Skeletal muscle tissue (tissue), 4 donors: Measurements from ENCODE around the gene DCAF17. TPM values are rescaled to one million over a fixed set of nuclear protein-coding genes. Genes with fewer than 3 reads are reported as not detected.

Experiments
- H3K27ac ChIP-seq: one replicate; pipeline ENCODE4 v1.7.0; 2013; ENCODE audit warnings: mild to moderate bottlenecking, low read depth, low read length, inconsistent platforms
- H3K27me3 ChIP-seq, 3 donors: one replicate each; pipeline ENCODE4 v1.7.0; 2013; ENCODE audit warnings: low read length in 3 of 3; ENCODE audit not compliant: control insufficient read depth in 3 of 3, insufficient read depth in 3 of 3
- H3K36me3 ChIP-seq, 3 donors: one replicate each; pipeline ENCODE4 v1.7.0; 2013; ENCODE audit warnings: low read length in 3 of 3; ENCODE audit not compliant: control insufficient read depth in 3 of 3, insufficient read depth in 3 of 3
- H3K4me1 ChIP-seq, 3 donors: one replicate each; pipeline ENCODE4 v1.7.0; 2013; ENCODE audit warnings: low read length in 3 of 3, mild to moderate bottlenecking in 3 of 3; ENCODE audit not compliant: control insufficient read depth in 3 of 3, insufficient read depth in 3 of 3
- H3K4me3 ChIP-seq, 3 donors: one replicate each; pipeline ENCODE4 v1.7.0; 2013; ENCODE audit warnings: low read length in 3 of 3
- H3K9ac ChIP-seq, 3 donors: one replicate each; pipeline ENCODE4 v1.7.0; 2013; ENCODE audit warnings: low read length in 3 of 3, mild to moderate bottlenecking in 3 of 3, moderate library complexity in 2 of 3, low read depth in 1 of 3
- H3K9me3 ChIP-seq, 3 donors: one replicate each; pipeline ENCODE4 v1.7.0; 2013; ENCODE audit warnings: low read length in 3 of 3; ENCODE audit not compliant: control insufficient read depth in 3 of 3
- total RNA-seq: library from RNA; depleted of rRNA; stranded (reverse); fragments of >200 nt; gene quantifications from one replicate; pipeline ENCODE4 v1.2.3, GENCODE V29; 2014
- donor health status: Osteomylitis.

The DCAF17 gene
- total RNA-seq, 1 donor from 2014 or later, result 20.4 TPM

GRCh38 chr2:171399292-171399691 lies 34.7 kb upstream of the DCAF17 start:
- H3K4me1 ChIP-seq, result no peaks in the 10 kb centered on the region
- no peak overlapping the region for H3K27ac ChIP-seq
- H3K9ac ChIP-seq, result no peak overlapping the region
- H3K9me3 ChIP-seq, result no peaks in the 10 kb centered on the region
- H3K4me3 ChIP-seq, result no peak overlapping the region
- H3K27me3 ChIP-seq, result no peaks in the 10 kb centered on the region
- no peaks in the 10 kb centered on the region for H3K36me3 ChIP-seq

DNA sequence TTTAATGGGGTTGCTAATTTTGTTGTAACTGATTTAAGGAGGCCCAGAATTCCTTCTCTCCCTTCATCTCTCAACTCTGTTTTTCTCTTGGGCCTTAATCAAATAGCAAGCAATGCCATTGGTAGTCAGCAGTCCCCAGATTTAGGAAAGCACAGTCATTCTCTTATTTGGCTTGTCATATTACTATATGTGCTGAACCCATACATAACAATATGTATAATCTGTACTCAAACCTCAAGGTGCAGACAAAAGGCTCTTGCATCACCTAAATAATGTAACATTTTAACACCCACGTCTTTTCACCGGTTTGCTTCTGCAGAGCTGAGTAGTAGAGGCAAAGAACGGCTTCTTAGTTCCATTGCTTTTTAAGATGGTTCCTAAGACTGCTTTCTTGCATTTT lies 33.6 kb upstream of the DCAF17 start:
- H3K36me3 ChIP-seq, result no peaks in the 10 kb centered on the region
- no peaks in the 10 kb centered on the region for H3K4me1 ChIP-seq
- H3K9me3 ChIP-seq, result no peaks in the 10 kb centered on the region
- H3K27me3 ChIP-seq, result no peaks in the 10 kb centered on the region
- H3K4me3 ChIP-seq, result no peak overlapping the region
- no peak overlapping the region for H3K9ac ChIP-seq
- H3K27ac ChIP-seq, result no peak overlapping the region

DNA sequence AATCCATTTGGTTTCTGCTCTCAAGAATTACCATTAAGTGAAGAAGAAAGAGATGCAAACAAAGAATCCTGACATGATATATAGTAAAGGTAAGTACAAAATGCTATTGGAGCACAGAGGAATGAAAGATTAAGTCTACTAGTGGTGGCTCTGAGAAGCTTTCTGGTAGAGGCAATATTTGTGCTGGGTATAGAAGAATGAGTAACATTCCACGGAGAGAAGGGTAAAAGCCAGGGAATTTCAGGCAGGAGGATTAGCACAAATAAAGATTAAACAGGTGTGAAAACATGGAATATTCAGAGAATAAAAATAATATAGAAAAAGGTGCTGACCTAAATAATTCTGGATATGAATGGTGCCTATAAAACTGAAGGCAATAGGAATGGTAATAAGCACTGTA lies 32.1 kb upstream of the DCAF17 start:
- Histone ChIP-seq H3K9me3 (no peaks in the 10 kb centered on the region), H3K36me3 (no peaks in the 10 kb centered on the region), H3K9ac (no peak overlapping the region), H3K27ac (no peak overlapping the region), H3K27me3 (no peaks in the 10 kb centered on the region), H3K4me3 (no peak overlapping the region), H3K4me1 (no peaks in the 10 kb centered on the region)

- Histone ChIP-seq H3K9me3 (no peaks in the 10 kb centered on the region), H3K27ac (no peak overlapping the region), H3K4me1 (no peaks in the 10 kb centered on the region), H3K27me3 (no peaks in the 10 kb centered on the region), H3K36me3 (no peaks in the 10 kb centered on the region), H3K9ac (no peak overlapping the region), H3K4me3 (no peak overlapping the region)
Measured at GRCh38 chr2:171402906-171403580, 31.0 kb upstream of the DCAF17 start.

GRCh38 chr2:171404261-171404660 lies 29.8 kb upstream of the DCAF17 start:
- Histone ChIP-seq H3K4me1 (no peaks in the 10 kb centered on the region), H3K9ac (no peak overlapping the region), H3K9me3 (no peaks in the 10 kb centered on the region), H3K36me3 (no peaks in the 10 kb centered on the region), H3K4me3 (no peak overlapping the region), H3K27ac (no peak overlapping the region), H3K27me3 (no peaks in the 10 kb centered on the region)

GRCh38 chr2:171404719-171405118 lies 29.3 kb upstream of the DCAF17 start:
- Histone ChIP-seq H3K36me3 (no peaks in the 10 kb centered on the region), H3K4me1 (no peaks in the 10 kb centered on the region), H3K27ac (no peak overlapping the region), H3K9me3 (no peaks in the 10 kb centered on the region), H3K27me3 (no peaks in the 10 kb centered on the region), H3K9ac (no peak overlapping the region), H3K4me3 (no peak overlapping the region)

DNA sequence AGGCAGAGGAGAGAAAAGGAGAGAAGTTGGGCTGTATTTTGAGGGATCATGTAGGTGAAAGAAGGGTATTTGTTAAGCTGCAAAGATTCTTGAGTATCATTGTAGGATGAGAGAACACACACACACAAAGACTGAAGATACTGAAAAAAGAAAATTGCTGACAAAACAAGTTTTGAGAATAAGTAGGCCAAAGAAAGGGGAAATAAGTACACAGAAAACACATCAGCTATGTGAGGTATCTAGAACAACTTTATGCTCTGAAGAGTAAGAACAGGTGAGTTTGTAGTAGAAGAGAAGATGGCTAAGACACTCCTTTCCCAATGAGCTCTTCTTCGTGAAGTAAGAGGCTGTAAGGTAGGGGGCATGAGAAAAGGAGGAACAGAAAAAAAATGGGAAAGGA lies 28.5 kb upstream of the DCAF17 start:
- Histone ChIP-seq H3K9me3 (no peaks in the 10 kb centered on the region), H3K27me3 (no peaks in the 10 kb centered on the region), H3K36me3 (no peaks in the 10 kb centered on the region), H3K4me3 (no peak overlapping the region), H3K4me1 (no peaks in the 10 kb centered on the region), H3K9ac (no peak overlapping the region), H3K27ac (no peak overlapping the region)

- no peaks in the 10 kb centered on the region for H3K4me1 ChIP-seq
- no peaks in the 10 kb centered on the region for H3K27me3 ChIP-seq
- no peak overlapping the region for H3K27ac ChIP-seq
- H3K9me3 ChIP-seq, result no peaks in the 10 kb centered on the region
- no peak overlapping the region for H3K9ac ChIP-seq
- no peak overlapping the region for H3K4me3 ChIP-seq
- no peaks in the 10 kb centered on the region for H3K36me3 ChIP-seq
Measured at GRCh38 chr2:171406044-171406443, 28.0 kb upstream of the DCAF17 start.

DNA sequence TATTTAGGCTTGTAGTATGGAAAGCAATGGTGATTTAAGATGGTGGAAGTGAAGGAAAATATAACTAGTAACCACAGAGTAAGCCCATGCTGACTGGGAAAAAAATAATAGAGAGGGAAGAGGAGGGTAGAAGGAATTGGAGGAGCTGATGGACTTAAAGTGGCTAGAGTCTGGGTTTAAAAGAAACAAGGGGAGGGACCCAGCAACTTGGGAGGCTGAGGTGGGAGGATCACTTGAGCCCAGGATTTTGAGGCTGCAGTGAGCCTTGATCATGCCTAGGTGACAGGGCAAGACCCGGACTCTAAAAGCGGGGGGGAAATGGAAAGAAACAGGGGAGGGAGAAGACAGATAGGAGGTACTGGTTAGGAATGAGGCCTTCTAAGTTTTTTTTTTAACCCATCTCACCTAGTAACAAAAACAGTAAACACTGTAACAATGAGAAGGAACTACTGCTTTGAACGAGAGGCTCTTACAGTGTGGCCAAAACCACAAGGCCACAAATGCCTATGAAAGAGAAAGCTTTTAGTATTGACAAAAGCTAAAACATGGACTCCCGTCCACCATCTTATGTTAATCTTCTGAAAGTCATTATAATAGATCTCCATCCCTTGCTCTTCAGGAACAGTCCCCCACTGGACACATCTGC lies 26.9 kb upstream of the DCAF17 start:
- no peaks in the 10 kb centered on the region for H3K9me3 ChIP-seq
- no peak overlapping the region for H3K27ac ChIP-seq
- no peaks in the 10 kb centered on the region for H3K27me3 ChIP-seq
- no peak overlapping the region for H3K9ac ChIP-seq
- no peaks in the 10 kb centered on the region for H3K36me3 ChIP-seq
- no peaks in the 10 kb centered on the region for H3K4me1 ChIP-seq
- no peak overlapping the region for H3K4me3 ChIP-seq

GRCh38 chr2:171407676-171408044 lies 26.4 kb upstream of the DCAF17 start:
- Histone ChIP-seq H3K9me3 (no peaks in the 10 kb centered on the region), H3K4me1 (no peaks in the 10 kb centered on the region), H3K27ac (no peak overlapping the region), H3K36me3 (no peaks in the 10 kb centered on the region), H3K9ac (no peak overlapping the region), H3K27me3 (no peaks in the 10 kb centered on the region), H3K4me3 (no peak overlapping the region)
